HTERT RPE-1 (cell line): Measurements from ENCODE around the gene USHBP1.
"Not testable (repeated sequence)": the region's sequence is repeated elsewhere in the genome, so short reads cannot be mapped to it uniquely, and the experiment has no call there.

ENCODE experiments used
- in situ Hi-C: fragments of 300-500 bp; cut with MboI; formaldehyde crosslinking; loops from 4 replicates; pipeline ENCODE4 v1.14.3; 2020; ENCODE audit warnings: low sequenced_read_pairs

Gene USHBP1

GRCh38 chr19:17296976-17297375 is 32.4 kb upstream of the USHBP1 start:
- in situ Hi-C loops: no loop called here

GRCh38 chr19:17296273-17296672 is 31.7 kb upstream of the USHBP1 start:
- in situ Hi-C loops: no loop called here

- in situ Hi-C loops: not testable (repeated sequence)
These were observed 31.0 kb upstream of the USHBP1 start for GRCh38 chr19:17295551-17295950.

- in situ Hi-C loops: no loop called here
These were observed 29.7 kb upstream of the USHBP1 start for GRCh38 chr19:17294051-17294891.

GRCh38 chr19:17293605-17294004 is 29.1 kb upstream of the USHBP1 start:
- in situ Hi-C loops: no loop called here

GRCh38 chr19:17292301-17293074 is 27.9 kb upstream of the USHBP1 start:
- in situ Hi-C loops: no loop called here

GRCh38 chr19:17289489-17289888 is 24.9 kb upstream of the USHBP1 start:
- in situ Hi-C loops: no loop called here

GRCh38 chr19:17286752-17287151 is 22.2 kb upstream of the USHBP1 start:
- in situ Hi-C loops: no loop called here

- in situ Hi-C loops: no loop called here
These were observed 21.7 kb upstream of the USHBP1 start for GRCh38 chr19:17286263-17286662.

- in situ Hi-C loops: no loop called here
These were observed 21.0 kb upstream of the USHBP1 start for GRCh38 chr19:17285415-17286135.

- in situ Hi-C loops: no loop called here
These were observed 19.0 kb upstream of the USHBP1 start for GRCh38 chr19:17283504-17283996.

GRCh38 chr19:17282488-17283125 is 18.1 kb upstream of the USHBP1 start:
- in situ Hi-C loops: no loop called here

- in situ Hi-C loops: no loop called here
These were observed 17.1 kb upstream of the USHBP1 start, which contains the start of gene ANKLE1 for GRCh38 chr19:17281391-17282304. ANKLE1 (plus strand) TSS chr19:17281901; CDS start chr19:17281921, 20 bp downstream.

- in situ Hi-C loops: no loop called here
These were observed 14.9 kb upstream of the USHBP1 start for GRCh38 chr19:17279436-17279835.

- in situ Hi-C loops: no loop called here
These were observed 11.1 kb upstream of the USHBP1 start for GRCh38 chr19:17275441-17276175.

GRCh38 chr19:17274892-17275291 is 10.3 kb upstream of the USHBP1 start:
- in situ Hi-C loops: not testable (repeated sequence)

GRCh38 chr19:17268754-17269153 is 4.2 kb upstream of the USHBP1 start:
- in situ Hi-C loops: no loop called here

- in situ Hi-C loops: no loop called here
These were observed 2.6 kb upstream of the USHBP1 start, which contains the start of gene BABAM1 for GRCh38 chr19:17266975-17267788. BABAM1 (plus strand) TSS chr19:17267443; CDS start chr19:17268807, 1,364 bp downstream.
